Endothelial cell of umbilical vein (primary cell): ENCODE results near the gene CASP6. TPM values are rescaled to one million over a fixed set of nuclear protein-coding genes. Genes with fewer than 3 reads are reported as not detected.

Experiments used
- BruUV-seq: library from RNA; stranded (reverse); fragments of 400-500 nt; replicated peaks from 2 replicates; lab custom pipeline; 2021; lab: Mats Ljungman, UMichigan
- CTCF ChIA-PET: fragments of 300-600, 350-600 bp; sonication (Branson Sonifier 250); formaldehyde crosslinking; loops from one replicate; lab custom pipeline; 2021; ENCODE audit warnings: antibody characterized with exemption, inconsistent platforms; lab: Charles Lee
- POLR2A ChIA-PET: fragments of 300-600, 350-600 bp; sonication (Branson Sonifier 250); formaldehyde crosslinking; loops from one replicate; lab custom pipeline; 2021; ENCODE audit warnings: antibody characterized with exemption, inconsistent platforms; lab: Charles Lee
- DNase-seq: peaks from one replicate; pipeline ENCODE4 v3.0.0-alpha.2; 2011; ENCODE audit warnings: low read depth, low spot score
- FAIRE-seq: peaks from 2 replicates; lab custom pipeline; 2011; peaks lifted over from hg19 to GRCh38; lab: Jason Lieb, UNC
- H2AFZ ChIP-seq: 2 replicates; pipeline ENCODE4 v1.6.0; 2012; ENCODE audit warnings: low read depth, low read length, control low read depth, inconsistent platforms
- H3K27ac ChIP-seq: 2 replicates; pipeline ENCODE4 v1.5.1; 2011; ENCODE audit warnings: low read depth, mild to moderate bottlenecking, control low read depth, low read length, moderate library complexity; ENCODE audit not compliant: insufficient read depth
- H3K27me3 ChIP-seq, 2 experiments: 2 replicates each; pipeline versions ENCODE4 v1.6.0 to v1.6.1; 2011; ENCODE audit warnings: low read length in 2 of 2, mixed read lengths in 1 of 2; ENCODE audit not compliant: control insufficient read depth in 2 of 2, insufficient read depth in 2 of 2
- H3K36me3 ChIP-seq, 2 experiments: 2 replicates in 1 of 2; 3 replicates in 1 of 2; pipeline ENCODE4 v1.5.1; 2011; ENCODE audit warnings: low read length in 2 of 2, mild to moderate bottlenecking in 1 of 2, moderate library complexity in 1 of 2; ENCODE audit not compliant: control insufficient read depth in 2 of 2, insufficient read depth in 2 of 2; ENCODE audit errors: extremely low read depth in 1 of 2
- H3K4me1 ChIP-seq: 3 replicates; pipeline ENCODE4 v1.5.1; 2011; ENCODE audit warnings: mild to moderate bottlenecking, low read length; ENCODE audit not compliant: control insufficient read depth, insufficient read depth; ENCODE audit errors: extremely low read depth
- H3K4me2 ChIP-seq: 2 replicates; pipeline ENCODE4 v1.6.1; 2011; ENCODE audit warnings: low read length, control low read depth, mixed read lengths; ENCODE audit not compliant: insufficient read depth
- H3K4me3 ChIP-seq, 3 experiments: fragments of 200-600 bp in 1 of 3; sonication (generic), shearing (Covaris generic) in 1 of 3; replicated peaks in 1 of 3; 2 replicates each; pipeline ENCODE4 v1.5.1; 2011 to 2016; ENCODE audit warnings: control low read depth in 3 of 3, low read length in 3 of 3, mild to moderate bottlenecking in 2 of 3, inconsistent platforms in 1 of 3, low read depth in 1 of 3, moderate library complexity in 1 of 3; ENCODE audit not compliant: insufficient read depth in 1 of 3
- H3K79me2 ChIP-seq: 2 replicates; pipeline ENCODE4 v1.6.0; 2012; ENCODE audit warnings: low read length, inconsistent platforms; ENCODE audit not compliant: control insufficient read depth, insufficient read depth
- H3K9ac ChIP-seq: replicated peaks from 2 replicates; pipeline ENCODE3; 2011; ENCODE audit warnings: low read length, control low read depth; ENCODE audit not compliant: insufficient read depth; ENCODE audit errors: extremely low read depth
- H3K9me1 ChIP-seq: replicated peaks from 3 replicates; pipeline ENCODE4 v1.6.0; 2011; ENCODE audit warnings: mild to moderate bottlenecking, low read length; ENCODE audit not compliant: control insufficient read depth, insufficient read depth; ENCODE audit errors: extremely low read depth
- H3K9me3 ChIP-seq: replicated peaks from 2 replicates; pipeline ENCODE4 v1.5.1; 2012; ENCODE audit warnings: low read length, inconsistent platforms; ENCODE audit not compliant: control insufficient read depth, insufficient read depth
- H4K20me1 ChIP-seq: replicated peaks from 2 replicates; pipeline ENCODE3; 2011; ENCODE audit warnings: mild to moderate bottlenecking, low read length; ENCODE audit not compliant: control insufficient read depth, insufficient read depth; ENCODE audit errors: extremely low read depth
- CTCF ChIP-seq, 2 donors: IDR thresholded peaks; 1 replicate in 1 of 2; 2 replicates in 1 of 2; pipeline ENCODE4 v1.5.1; 2011; ENCODE audit warnings: low read length in 2 of 2, mild to moderate bottlenecking in 2 of 2, moderate library complexity in 2 of 2, control low read depth in 1 of 2, inconsistent platforms in 1 of 2, low read depth in 1 of 2; ENCODE audit not compliant: insufficient read depth in 1 of 2; ENCODE audit errors: extremely low read depth in 1 of 2
- EZH2 ChIP-seq: IDR thresholded peaks from 2 replicates; pipeline ENCODE4 v1.6.1; 2012; ENCODE audit warnings: borderline replicate concordance, low read depth, mild to moderate bottlenecking, moderate library complexity, low read length, inconsistent platforms; ENCODE audit not compliant: severe bottlenecking
- FOS ChIP-seq: IDR thresholded peaks from 2 replicates; pipeline ENCODE4 v1.6.1; 2011; ENCODE audit warnings: mild to moderate bottlenecking, low read length, moderate library complexity, borderline replicate concordance; ENCODE audit not compliant: insufficient read depth
- GATA2 ChIP-seq: IDR thresholded peaks from 2 replicates; pipeline ENCODE4 v1.7.0; 2011; ENCODE audit warnings: low read depth, mild to moderate bottlenecking, moderate library complexity, mixed read lengths, low read length; ENCODE audit not compliant: insufficient read length, insufficient read depth
- JUN ChIP-seq: IDR thresholded peaks from 2 replicates; pipeline ENCODE4 v1.6.1; 2011; ENCODE audit warnings: borderline replicate concordance, low read depth; ENCODE audit not compliant: insufficient read length, insufficient read depth
- MYC ChIP-seq: IDR thresholded peaks from one replicate; pipeline ENCODE4 v1.6.1; 2011; ENCODE audit warnings: mild to moderate bottlenecking, low read depth, low read length
- POLR2A ChIP-seq: IDR thresholded peaks from 2 replicates; pipeline ENCODE4 v1.6.1; 2012; ENCODE audit warnings: low read depth, mild to moderate bottlenecking, control low read depth, low read length
- POLR2AphosphoS5 ChIP-seq: IDR thresholded peaks from 2 replicates; pipeline ENCODE4 v1.6.1; 2012; ENCODE audit warnings: low read depth, mild to moderate bottlenecking, control low read depth, low read length, moderate library complexity; ENCODE audit not compliant: insufficient read depth
- dilution Hi-C: fragments of 300-500 bp; cut with MboI; formaldehyde crosslinking; loops from one replicate; pipeline ENCODE4 v1.15.0; 2019; ENCODE audit warnings: low sequenced_read_pairs; ENCODE audit not compliant: extremely low pct_ligation_motif_present
- intact Hi-C: fragments of 100-400 bp; cut with micrococcal nuclease; formaldehyde crosslinking; loops from one replicate; pipeline ENCODE4 v1.10.0; 2022
- polyA plus RNA-seq, 4 experiments: library from polyadenylated mRNA; depleted of rRNA in 3 of 4; stranded (reverse) in 3 of 4; unstranded in 1 of 4; fragments of >200 nt; gene quantifications; 2 replicates each; pipeline versions ENCODE4 v1.2.1 to v1.2.3, GENCODE V29; 2011 to 2012; ENCODE audit warnings: missing spikeins in 1 of 4
- total RNA-seq: library from RNA; stranded (reverse); gene quantifications from 2 replicates; pipeline ENCODE4 v1.2.3, GENCODE V29; 2021
- TF ChIP-seq, protein P1 (sequence below): IDR thresholded peaks from 2 replicates; pipeline ENCODE4 v1.6.1; 2011; ENCODE audit not compliant: insufficient read depth, insufficient read length

The CASP6 gene
- total and polyA plus RNA-seq, 2 donors (not counting 3 experiments of a cell fraction or from before 2014, with no cell fraction given), result 35.4 to 52.1 TPM

DNA sequence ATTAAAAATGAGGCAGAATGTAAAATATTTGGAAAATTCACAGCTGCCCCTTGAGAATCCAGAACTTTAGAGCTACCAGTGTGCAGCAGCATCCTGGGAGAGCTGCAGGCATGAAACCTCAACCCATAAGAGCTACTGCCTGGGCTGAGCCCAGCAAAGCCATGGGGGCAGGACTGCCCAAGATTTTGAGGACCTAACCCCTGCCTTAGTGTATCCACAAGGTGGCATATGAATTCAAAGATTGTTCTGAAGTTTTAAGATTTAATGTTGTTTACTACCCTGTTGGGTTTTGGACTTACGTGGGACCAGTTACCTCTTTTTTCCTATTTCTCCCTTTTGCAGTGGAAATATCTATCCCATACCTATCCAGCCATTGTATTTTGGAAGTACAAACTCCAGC is 26.4 kb downstream of the CASP6 start:
- no peaks in the 10 kb centered on the region for H3K79me2 ChIP-seq
- H3K27me3 ChIP-seq, result no peaks in the 10 kb centered on the region
- BruUV-seq, result no TSS peak
- intact Hi-C loops, result no loop called here
- H3K9me3 ChIP-seq, result no peaks in the 10 kb centered on the region
- ChIA-PET POLR2A (no interaction called here), CTCF (interaction anchor here (0.9 kb wide), 1 partner anchor 26 kb away, joined by 3 read pairs; the partner anchor contains the start of gene CASP6)
- H3K4me2 ChIP-seq, result no peak overlapping the region
- DNase-seq, result no peak
- H3K9me1 ChIP-seq, result no peaks in the 10 kb centered on the region
- no peak overlapping the region for H3K4me3 ChIP-seq
- FAIRE-seq, result no peak
- no peaks in the 10 kb centered on the region for H3K36me3 ChIP-seq
- H4K20me1 ChIP-seq, result no peaks in the 10 kb centered on the region
- no peaks in the 10 kb centered on the region for H3K4me1 ChIP-seq
- H3K27ac ChIP-seq, result no peak overlapping the region
- dilution Hi-C loops, result no loop called here
- TF ChIP-seq FOS, result no peak
- TF ChIP-seq, protein P1, sequence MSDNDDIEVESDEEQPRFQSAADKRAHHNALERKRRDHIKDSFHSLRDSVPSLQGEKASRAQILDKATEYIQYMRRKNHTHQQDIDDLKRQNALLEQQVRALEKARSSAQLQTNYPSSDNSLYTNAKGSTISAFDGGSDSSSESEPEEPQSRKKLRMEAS, result no peak
- TF ChIP-seq JUN, result no peak
- no peak for TF ChIP-seq GATA2
- no peak for TF ChIP-seq EZH2
- no peak for TF ChIP-seq POLR2A
- TF ChIP-seq POLR2AphosphoS5, result no peak
- no peak for TF ChIP-seq CTCF (IDR thresholded peaks at IDR 0.05; ENCODE audit: extremely low read depth in 1 of 2, insufficient read depth in 1 of 2, low read depth in 1 of 2, low read length in 2 of 2)
- TF ChIP-seq MYC, result no peak
- H3K9ac ChIP-seq, result no peak overlapping the region
- no peak overlapping the region for H2AFZ ChIP-seq
